ENCODE data around the gene NCEH1.

NCEH1 gene

GRCh38 chr3:172644258-172644657, 66.6 kb downstream of the NCEH1 start:
- no peak for DNase-seq (ENCODE audit: low read depth)

- no peak for DNase-seq (ENCODE audit: low read depth)
These were observed 67.2 kb downstream of the NCEH1 start for GRCh38 chr3:172643506-172644179.

GRCh38 chr3:172641291-172641690, 69.6 kb downstream of the NCEH1 start:
- no peak for DNase-seq (ENCODE audit: low read depth)

DNA sequence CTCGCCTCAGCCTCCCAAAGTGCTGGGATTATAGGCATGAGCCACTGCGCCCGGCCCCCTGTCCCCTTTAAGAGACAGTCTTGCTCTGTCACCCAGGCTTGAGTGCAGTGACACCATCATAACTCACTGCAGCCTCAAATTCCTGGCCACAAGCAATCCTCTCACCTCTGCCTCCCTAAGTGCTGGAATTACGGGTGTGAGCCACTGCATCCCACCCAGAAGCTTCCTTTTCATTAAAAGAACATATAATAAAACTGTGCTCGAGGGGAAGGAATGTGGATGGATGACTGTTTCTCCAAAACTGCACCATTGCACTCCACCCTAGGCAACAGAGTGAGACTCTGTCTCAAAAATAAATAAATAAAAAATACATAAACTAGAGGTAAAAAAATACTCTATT, 70.1 kb downstream of the NCEH1 start:
- no peak for DNase-seq (ENCODE audit: low read depth)

DNA sequence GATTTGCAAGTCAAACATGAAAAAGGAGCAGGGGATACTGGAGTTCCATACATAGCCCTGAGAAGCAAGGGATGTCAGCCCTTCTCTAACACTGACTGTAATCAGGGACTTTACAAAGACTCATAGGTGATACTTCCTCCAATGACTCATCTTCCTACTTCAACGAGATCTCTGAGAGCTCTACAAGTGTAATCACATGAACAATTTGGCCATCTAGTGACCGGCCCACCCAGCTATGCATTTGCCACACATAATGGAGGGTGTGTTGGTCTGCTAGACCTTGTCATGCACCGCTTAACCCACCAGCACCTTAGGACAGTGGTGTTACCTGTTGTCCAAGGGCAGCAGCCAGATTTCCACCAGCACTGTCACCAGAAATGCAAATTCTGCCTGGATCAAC, 75.3 kb downstream of the NCEH1 start:
- DNase-seq (ENCODE audit: low read depth) = no peak

DNA sequence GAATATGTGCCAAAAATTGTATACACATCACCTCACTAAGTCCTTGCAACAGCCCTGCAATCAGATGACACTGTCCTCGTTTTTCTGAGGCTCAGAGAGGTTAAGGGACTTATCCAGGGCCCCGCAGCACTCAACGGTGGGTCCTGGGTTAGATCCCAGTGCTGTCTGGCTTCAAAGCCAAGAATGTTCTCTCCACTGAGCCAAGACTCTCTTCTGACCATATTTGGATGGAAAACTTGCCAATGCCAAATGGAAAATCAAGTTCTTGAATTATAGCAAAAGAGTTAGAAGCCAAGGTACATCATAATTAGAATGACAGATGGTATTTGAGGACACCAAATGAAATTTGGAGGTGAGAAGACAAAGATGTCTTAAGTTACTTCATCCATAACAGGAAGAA, 75.9 kb downstream of the NCEH1 start:
- no peak for DNase-seq (ENCODE audit: low read depth)

DNA sequence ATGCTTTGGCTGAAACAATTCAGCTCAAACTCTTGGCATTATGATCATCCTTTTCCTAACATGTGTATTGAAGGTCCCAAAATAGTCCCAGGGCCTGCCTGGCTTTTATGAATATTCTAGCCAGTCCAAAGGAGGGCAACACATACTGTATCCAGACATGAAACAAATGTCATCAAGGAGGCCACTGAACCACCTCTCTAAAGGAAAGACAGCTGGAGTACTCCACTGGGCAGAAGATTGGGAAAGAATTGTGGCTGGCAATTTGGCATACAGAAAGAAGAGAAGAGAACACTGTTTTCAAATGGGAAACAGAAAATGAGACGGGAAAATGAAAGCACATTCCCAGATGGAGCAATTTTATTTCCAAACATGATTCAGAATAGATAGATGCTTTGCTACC, 80.6 kb downstream of the NCEH1 start:
- DNase-seq (ENCODE audit: low read depth) = no peak

- DNase-seq (ENCODE audit: low read depth) = no peak
These were observed 81.4 kb downstream of the NCEH1 start for GRCh38 chr3:172629470-172629869.

DNA sequence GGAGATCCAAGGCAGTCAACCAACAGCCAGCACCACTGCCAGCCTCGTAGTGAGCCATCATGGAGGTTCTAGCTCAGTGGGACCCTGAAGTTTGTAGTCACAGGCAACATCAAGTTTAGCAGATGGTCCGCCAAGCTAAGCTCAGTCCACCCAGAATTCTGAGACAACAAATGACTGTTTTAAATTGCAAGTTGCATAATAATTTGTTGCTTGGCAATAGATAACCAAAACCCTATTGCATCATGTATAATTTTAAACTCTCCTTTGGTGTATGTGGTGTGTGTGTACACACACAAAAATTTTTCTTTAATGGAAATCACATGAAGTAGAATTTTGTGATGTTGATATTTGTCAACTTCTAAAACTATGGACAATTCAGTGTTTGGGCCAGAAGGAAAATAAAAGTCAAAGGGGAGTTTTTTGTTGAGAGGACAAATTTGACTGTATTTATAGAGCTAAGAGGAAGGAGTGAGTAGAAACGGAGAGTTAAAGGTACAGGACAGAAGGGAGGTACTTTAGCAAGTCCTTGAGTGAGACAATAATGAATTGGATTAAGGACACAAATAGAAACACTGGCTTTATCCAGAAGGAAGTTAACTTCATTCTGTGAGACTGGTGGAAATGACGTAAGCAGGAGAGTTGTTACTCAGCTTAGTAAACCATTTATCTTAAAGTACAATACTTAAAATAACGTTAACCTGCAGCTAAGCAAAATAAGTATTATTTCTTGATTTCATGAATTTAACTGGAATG, 83.6 kb downstream of the NCEH1 start:
- DNase-seq (ENCODE audit: low read depth) = no peak

DNA sequence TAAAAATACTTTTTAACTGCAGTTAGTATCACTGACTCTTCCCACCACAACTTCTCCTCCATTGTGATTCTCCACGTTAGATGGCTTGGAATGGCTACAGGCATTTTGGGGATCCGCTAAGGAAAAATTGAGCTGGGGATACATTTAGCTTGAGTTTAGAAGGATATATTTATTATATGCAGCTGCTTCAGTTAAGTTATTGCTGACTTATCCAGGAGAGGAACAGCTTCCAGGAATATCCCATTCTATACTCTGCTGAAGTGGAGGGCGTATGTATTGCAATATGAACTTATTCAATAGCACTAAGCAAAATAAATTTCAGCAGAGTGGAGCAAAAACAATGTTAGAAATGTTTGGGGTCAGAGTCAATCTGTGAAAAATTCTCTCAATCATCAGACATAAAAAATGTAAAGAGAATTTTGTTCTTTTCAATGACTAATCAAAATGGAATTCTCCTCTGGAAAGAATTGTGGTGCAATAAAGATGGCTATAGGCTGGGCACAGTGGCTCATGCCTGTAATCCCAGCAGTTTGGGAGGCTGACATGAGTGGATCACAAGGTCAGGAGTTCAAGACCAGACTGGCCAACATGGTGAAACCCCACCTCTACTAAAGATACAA, 84.7 kb downstream of the NCEH1 start:
- no peak for DNase-seq (ENCODE audit: low read depth)

- no peak for DNase-seq (ENCODE audit: low read depth)
These were observed 85.5 kb downstream of the NCEH1 start for GRCh38 chr3:172625404-172625803.

- DNase-seq (ENCODE audit: low read depth) = no peak
These were observed 85.9 kb downstream of the NCEH1 start for GRCh38 chr3:172624999-172625398.

- no peak for DNase-seq (ENCODE audit: low read depth)
These were observed 87.8 kb downstream of the NCEH1 start for GRCh38 chr3:172622916-172623700.

DNA sequence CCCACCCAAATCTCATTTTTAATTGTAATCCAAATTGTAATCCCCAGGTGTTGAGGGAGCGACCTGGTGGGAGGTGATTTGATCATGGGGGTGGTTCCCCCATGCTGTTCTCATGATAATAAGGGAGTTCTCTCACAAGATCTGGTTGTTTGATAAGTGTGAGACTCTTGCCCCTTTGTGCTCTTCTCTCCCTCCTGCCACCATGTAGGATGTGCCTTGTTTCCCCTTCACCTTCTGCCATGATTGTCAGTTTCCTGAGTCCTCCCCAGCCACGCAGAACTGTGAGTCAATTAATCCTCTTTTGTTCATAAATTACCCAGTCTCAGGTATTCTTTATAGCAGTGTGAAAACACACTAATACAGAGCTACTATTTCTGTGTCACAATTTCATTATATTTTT, 88.7 kb downstream of the NCEH1 start:
- no peak for DNase-seq (ENCODE audit: low read depth)

- no peak for DNase-seq (ENCODE audit: low read depth)
These were observed 92.9 kb downstream of the NCEH1 start for GRCh38 chr3:172617976-172618375.

- DNase-seq (ENCODE audit: low read depth) = no peak
These were observed 93.7 kb downstream of the NCEH1 start for GRCh38 chr3:172617013-172617706.

DNA sequence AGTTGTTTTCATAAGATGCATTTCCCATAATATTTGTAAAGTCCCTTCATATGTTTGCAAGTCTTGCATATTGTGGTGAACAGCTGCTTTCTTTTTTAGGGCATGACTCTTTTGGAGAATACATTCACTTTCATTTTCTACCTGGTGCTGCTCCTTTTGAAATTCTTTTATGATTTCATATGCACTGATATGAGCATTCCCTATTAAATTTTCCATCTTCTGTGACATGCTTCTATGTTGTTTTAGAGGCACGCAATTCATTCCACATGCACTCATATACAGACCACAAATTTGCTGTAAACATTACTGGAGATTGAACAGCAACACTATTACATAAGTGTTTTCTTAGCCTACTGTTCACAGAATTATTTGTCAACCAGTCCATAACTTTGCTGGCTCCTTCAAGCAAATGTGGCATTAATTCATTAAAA, 94.8 kb downstream of the NCEH1 start:
- no peak for DNase-seq (ENCODE audit: low read depth)

- no peak for DNase-seq (ENCODE audit: low read depth)
These were observed 95.6 kb downstream of the NCEH1 start for GRCh38 chr3:172615296-172615695.

- DNase-seq (ENCODE audit: low read depth) = no peak
These were observed 96.3 kb downstream of the NCEH1 start for GRCh38 chr3:172614340-172615274.

DNA sequence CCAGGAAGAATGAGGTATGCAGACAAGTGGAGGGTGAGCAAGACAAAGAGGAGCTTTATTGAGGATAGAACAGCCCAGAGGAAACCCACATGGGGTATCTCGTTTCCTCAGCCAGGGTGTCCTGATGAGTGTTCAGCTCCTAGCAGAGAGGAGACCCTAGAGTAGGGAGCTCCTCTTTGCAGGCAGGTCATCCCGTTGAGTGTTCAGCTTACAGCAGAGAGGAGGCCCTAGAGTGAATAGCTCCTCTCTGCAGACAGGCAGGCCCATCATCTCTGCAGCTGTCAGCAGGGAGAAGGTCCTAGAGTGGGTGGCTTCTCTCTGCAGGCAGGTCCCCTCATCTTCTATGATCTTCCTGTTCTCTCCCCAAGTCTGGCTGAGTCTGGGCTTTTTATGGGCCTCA, 97.0 kb downstream of the NCEH1 start:
- DNase-seq (ENCODE audit: low read depth) = no peak
